Measurements from ENCODE around the gene MC5R.
"Not testable (repeated sequence)": the region's sequence is repeated elsewhere in the genome, so short reads cannot be mapped to it uniquely, and the experiment has no call there.

MC5R gene

GRCh38 chr18:13862898-13863297 lies 38.9 kb downstream of the MC5R start:
- DNase-seq, result not testable (repeated sequence)

- no peak for DNase-seq
Measured at GRCh38 chr18:13868501-13869271, 44.7 kb downstream of the MC5R start.

GRCh38 chr18:13871701-13872100 lies 47.8 kb downstream of the MC5R start:
- no peak for DNase-seq

- DNase-seq, result no peak
Measured at GRCh38 chr18:13872373-13872772, 48.4 kb downstream of the MC5R start.

- DNase-seq, result no peak
Measured at GRCh38 chr18:13872932-13873331, 49.0 kb downstream of the MC5R start.

GRCh38 chr18:13874558-13874957 lies 50.6 kb downstream of the MC5R start:
- no peak for DNase-seq

Data from suppressor macrophage treated with lipopolysaccharide for 4 hours (primary cell).